ENCODE measurements around the gene MIDN.

Gene MIDN

DNA sequence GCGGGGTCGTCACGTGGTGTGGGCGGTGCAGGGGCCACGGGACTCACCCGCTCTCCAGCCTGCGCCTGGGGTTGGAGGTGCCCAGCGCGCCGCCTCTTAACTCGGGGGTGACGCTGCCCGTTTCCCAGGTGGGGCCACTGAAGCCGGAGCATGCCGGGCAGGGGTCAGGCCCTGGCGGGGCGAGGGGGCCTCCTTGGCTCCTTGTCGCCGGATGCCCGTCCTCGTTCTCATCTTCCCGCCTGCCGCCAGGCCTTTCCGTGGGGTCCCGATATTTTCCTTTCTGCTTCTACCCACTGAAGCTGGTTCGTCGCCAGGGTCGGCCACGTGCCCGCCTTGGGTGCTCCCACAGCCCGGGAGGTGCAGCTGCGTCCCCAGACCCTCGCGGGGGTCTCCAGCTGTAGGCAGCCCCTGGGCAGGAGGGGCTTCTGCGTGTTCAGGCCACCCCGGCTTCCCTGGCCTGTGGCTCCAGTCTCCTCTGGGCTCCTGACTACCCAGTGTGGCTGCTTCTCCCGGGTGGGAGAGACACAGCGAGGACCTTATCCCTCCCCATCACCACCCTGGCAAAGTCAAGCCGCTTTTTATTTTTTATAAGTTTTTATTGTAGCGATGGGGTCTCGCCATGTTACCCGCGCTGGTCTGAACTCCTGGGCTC, 27.7 kb downstream of the MIDN start:
- Histone ChIP-seq H3K4me3 (peak overlapping the region; percentile 58 to 79 (median 73)), H3K27ac (peak overlapping the region; percentile 92 to 99 (median 97)), H3K36me3 (peaks cover 50 to 82% (median 63%) of the 10 kb centered on the region in 11 experiments), H4K20me1 (peaks cover 45 to 91% (median 77%) of the 10 kb centered on the region in 11 experiments), H3K9ac (peak overlapping the region; percentile 89 to 100 (median 99)), H3K4me2 (peak overlapping the region; percentile 93 to 100 (median 99)), H3K27me3 (no peaks in the 10 kb centered on the region; a peak in 1 of 22 replicates), H3K9me3 (replicated peaks in 1 of 11) (no peaks in the 10 kb centered on the region), H3K4me1 (peaks cover 43 to 69% (median 57%) of the 10 kb centered on the region in 10 experiments)
- no peak for TF ChIP-seq Cebpa-rat (IDR thresholded peaks at IDR 0.05)

DNA sequence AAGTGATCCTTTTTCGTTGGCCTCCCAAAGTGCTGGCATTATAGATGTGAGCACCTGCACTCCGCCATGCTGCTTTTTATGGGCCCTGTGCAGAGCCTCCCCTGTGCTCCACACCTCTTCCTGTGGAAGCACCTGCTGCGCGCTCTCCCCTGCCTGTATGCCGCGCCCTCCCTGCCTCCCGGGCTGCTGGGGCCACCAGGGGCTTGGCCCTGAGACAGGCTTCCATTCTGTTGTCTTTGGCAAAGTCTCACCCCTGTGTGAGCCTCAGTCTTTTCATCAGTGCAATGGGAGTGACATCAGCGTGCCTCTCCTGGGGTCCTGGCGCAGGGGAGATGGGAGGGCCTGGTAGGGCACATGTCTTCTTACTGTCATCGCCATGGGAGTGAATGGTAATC, 28.2 kb downstream of the MIDN start:
- Histone ChIP-seq H4K20me1 (peaks cover 40 to 86% (median 74%) of the 10 kb centered on the region in 11 experiments), H3K9me3 (replicated peaks in 1 of 11) (no peaks in the 10 kb centered on the region), H3K4me3 (peak overlapping the region; percentile 58 to 79 (median 73)), H3K4me2 (peak overlapping the region; percentile 93 to 100 (median 99)), H3K9ac (peak overlapping the region; percentile 89 to 100 (median 99)), H3K36me3 (peaks cover 44 to 77% (median 57%) of the 10 kb centered on the region in 11 experiments), H3K27me3 (no peaks in the 10 kb centered on the region; a peak in 1 of 22 replicates), H3K4me1 (peaks cover 37 to 64% (median 52%) of the 10 kb centered on the region in 10 experiments), H3K27ac (peak overlapping the region in 10 of 11 experiments; percentile 92 to 99 (median 97); a peak in 20 of 22 replicates)
- TF ChIP-seq Cebpa-rat (IDR thresholded peaks at IDR 0.05), result no peak

DNA sequence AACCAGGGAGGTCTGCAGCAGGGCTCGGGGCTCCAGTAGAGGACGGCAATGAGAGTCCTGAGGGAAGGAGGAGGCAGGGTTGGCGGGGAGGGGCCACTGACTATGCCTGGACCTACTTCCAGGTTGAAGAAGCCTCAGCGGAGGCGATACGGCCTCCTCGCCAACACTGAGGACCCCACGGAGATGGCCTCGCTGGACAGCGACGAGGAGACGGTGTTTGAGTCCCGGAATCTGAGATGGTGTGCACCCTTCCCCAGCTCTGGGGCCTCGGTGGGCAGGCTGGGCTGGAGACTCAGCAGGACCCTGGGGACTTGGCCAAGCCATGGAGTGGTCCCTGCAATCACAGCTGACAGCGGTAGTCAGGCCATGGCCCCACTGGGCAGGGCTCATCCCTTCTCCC, 28.7 kb downstream of the MIDN start:
- H3K9ac ChIP-seq, result peak overlapping the region; percentile 89 to 100 (median 99); a peak in 20 of 22 replicates
- H3K4me1 ChIP-seq, result peaks cover 33 to 59% (median 48%) of the 10 kb centered on the region in 10 experiments
- peaks cover 35 to 82% (median 70%) of the 10 kb centered on the region in 11 experiments for H4K20me1 ChIP-seq
- H3K36me3 ChIP-seq, result peaks cover 40 to 72% (median 53%) of the 10 kb centered on the region in 11 experiments
- peak overlapping the region in 8 of 10 experiments; percentile 70 to 79 (median 73); a peak in 13 of 20 replicates for H3K4me3 ChIP-seq
- H3K27me3 ChIP-seq, result no peaks in the 10 kb centered on the region; a peak in 1 of 22 replicates
- peak overlapping the region in 5 of 11 experiments; percentile 92 to 99 (median 97); a peak in 7 of 22 replicates for H3K27ac ChIP-seq
- H3K9me3 ChIP-seq (replicated peaks in 1 of 11), result no peaks in the 10 kb centered on the region
- peak overlapping the region; percentile 93 to 100 (median 99) for H3K4me2 ChIP-seq
- no peak for TF ChIP-seq Cebpa-rat (IDR thresholded peaks at IDR 0.05)

DNA sequence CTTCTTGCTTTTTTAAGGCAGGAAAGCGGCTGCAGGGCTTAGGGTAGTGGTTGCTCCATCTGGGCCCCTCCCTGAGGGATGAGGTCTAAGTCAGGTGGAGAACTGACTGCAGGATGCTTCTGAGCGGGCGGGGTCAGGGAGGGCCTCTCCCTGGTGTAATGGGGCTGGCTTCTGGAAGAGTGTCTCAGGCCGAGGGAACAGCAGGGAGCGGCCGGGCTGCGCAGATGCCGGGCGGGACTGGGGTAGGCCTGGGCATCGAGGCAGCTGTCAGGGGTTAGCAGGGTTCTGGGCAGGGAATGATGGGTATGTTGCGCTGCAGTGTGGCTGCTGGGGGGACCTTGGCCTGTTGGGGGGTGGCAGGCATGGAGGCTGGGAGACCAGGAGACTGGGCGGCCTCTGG, 29.7 kb downstream of the MIDN start:
- H3K27ac ChIP-seq, result no peak overlapping the region
- H3K27me3 ChIP-seq, result peaks cover 4 to 6% (median 5%) of the 10 kb centered on the region in 11 experiments
- H4K20me1 ChIP-seq, result peaks cover 25 to 72% (median 60%) of the 10 kb centered on the region in 11 experiments
- H3K9me3 ChIP-seq (replicated peaks in 1 of 11), result no peaks in the 10 kb centered on the region
- no peak overlapping the region for H3K4me3 ChIP-seq
- H3K9ac ChIP-seq, result peak overlapping the region in 2 of 11 experiments; percentile 13 to 99; a peak in 1 of 22 replicates
- no peak overlapping the region for H3K4me2 ChIP-seq
- peaks cover 30 to 62% (median 43%) of the 10 kb centered on the region in 11 experiments for H3K36me3 ChIP-seq
- TF ChIP-seq Cebpa-rat (IDR thresholded peaks at IDR 0.05), result no peak
- peaks cover 30 to 49% (median 38%) of the 10 kb centered on the region in 10 experiments for H3K4me1 ChIP-seq

DNA sequence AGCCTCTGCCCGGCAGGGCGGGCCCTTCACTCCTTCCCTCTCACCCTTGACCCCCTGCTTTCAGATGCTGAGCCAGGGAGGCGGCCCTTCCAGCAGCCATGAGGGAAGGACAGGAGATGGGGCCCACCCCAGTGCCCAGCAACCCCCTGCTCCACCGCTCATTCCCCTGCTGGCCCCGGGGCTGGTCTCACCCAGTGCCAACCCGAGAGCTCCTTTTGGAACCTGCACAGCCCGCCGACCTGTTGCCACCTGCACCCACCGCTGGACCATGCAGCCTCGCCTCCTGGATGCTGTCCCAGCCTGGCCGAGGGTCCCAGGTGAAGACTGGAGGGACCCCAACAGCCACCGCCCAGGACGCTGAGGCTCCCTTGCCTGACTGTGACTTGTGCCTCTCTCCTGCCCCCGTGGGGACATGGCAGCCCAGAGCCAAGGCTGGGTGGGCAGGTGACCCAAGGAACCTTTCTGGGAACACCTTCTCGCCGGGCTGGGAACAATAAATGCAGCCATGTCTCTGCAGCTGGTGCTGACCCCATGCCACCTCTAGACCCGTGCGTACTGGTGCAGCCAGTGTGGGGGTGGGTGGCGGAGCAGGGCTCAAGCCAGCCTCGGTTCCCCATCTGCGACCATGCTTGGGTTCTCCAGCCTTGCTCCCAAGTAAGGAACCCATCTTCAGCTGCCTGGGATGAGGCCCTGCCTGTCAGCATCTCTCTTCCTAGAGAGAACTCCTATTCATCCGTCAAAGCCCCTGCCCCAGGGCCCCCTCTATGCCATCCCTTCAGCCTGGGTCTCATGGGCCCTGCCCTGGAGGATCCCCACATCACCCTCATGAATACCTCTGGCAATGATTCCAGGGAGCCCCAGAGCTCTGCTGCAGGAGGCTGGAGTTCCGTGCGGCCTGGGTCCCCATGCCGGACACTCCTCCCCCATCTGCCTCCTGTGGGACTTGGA, 30.6 kb downstream of the MIDN start:
- no peak overlapping the region for H3K9ac ChIP-seq
- H3K4me2 ChIP-seq, result no peak overlapping the region
- no peak overlapping the region for H3K27ac ChIP-seq
- H4K20me1 ChIP-seq, result peaks cover 16 to 72% (median 52%) of the 10 kb centered on the region in 11 experiments; a peak in 21 of 22 replicates
- H3K9me3 ChIP-seq (replicated peaks in 1 of 11), result no peaks in the 10 kb centered on the region
- H3K36me3 ChIP-seq, result peaks cover 21 to 53% (median 34%) of the 10 kb centered on the region in 11 experiments
- H3K4me3 ChIP-seq, result no peak overlapping the region
- H3K27me3 ChIP-seq, result peaks cover 13 to 15% (median 14%) of the 10 kb centered on the region in 11 experiments
- H3K4me1 ChIP-seq, result peaks cover 26 to 40% (median 29%) of the 10 kb centered on the region in 10 experiments
- no peak for TF ChIP-seq Cebpa-rat (IDR thresholded peaks at IDR 0.05)

DNA sequence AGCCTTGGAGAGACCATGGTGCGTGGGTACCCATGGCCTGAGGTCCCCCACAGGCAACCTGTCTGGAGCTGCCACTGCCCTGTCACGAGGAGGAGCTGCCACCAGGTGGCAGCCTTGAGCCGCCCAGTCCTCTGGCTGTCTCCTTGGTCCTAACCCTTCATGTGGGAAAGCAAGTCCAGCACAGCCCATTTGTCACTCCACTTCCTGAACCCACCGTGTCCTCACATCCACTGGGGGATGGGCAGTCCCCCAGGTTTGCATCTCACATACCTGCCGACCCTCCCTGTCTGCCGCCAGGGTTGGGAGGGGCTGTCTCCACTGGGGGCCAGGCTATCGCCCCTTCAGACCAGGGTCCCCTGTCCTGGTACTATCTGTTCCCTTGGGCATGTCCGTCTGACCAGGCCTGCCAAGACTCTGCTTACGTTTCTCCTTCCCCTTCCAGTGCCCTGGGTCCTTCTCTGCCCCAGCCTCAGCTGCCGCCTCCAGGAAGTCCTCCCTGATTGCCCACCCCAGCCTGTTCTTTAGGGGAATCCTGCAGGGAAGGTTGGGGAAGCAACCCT, 31.5 kb downstream of the MIDN start:
- Histone ChIP-seq H3K27ac (0 out of 22 replicates have a peak overlapping the region, but pooled peaks of 1 of the 11 experiments have one; percentile 1), H3K4me1 (peaks cover 17 to 31% (median 20%) of the 10 kb centered on the region in 10 experiments), H3K36me3 (peaks cover 12 to 44% (median 25%) of the 10 kb centered on the region in 11 experiments), H3K9ac (no peak overlapping the region), H3K4me3 (no peak overlapping the region), H3K9me3 (replicated peaks in 1 of 11) (no peaks in the 10 kb centered on the region), H4K20me1 (peaks cover 7 to 72% (median 48%) of the 10 kb centered on the region in 11 experiments; a peak in 21 of 22 replicates), H3K4me2 (peak overlapping the region in 1 of 11 experiments; percentile 13; a peak in 1 of 22 replicates), H3K27me3 (peaks cover 22 to 23% (median 23%) of the 10 kb centered on the region in 11 experiments)
- no peak for TF ChIP-seq Cebpa-rat (IDR thresholded peaks at IDR 0.05)

DNA sequence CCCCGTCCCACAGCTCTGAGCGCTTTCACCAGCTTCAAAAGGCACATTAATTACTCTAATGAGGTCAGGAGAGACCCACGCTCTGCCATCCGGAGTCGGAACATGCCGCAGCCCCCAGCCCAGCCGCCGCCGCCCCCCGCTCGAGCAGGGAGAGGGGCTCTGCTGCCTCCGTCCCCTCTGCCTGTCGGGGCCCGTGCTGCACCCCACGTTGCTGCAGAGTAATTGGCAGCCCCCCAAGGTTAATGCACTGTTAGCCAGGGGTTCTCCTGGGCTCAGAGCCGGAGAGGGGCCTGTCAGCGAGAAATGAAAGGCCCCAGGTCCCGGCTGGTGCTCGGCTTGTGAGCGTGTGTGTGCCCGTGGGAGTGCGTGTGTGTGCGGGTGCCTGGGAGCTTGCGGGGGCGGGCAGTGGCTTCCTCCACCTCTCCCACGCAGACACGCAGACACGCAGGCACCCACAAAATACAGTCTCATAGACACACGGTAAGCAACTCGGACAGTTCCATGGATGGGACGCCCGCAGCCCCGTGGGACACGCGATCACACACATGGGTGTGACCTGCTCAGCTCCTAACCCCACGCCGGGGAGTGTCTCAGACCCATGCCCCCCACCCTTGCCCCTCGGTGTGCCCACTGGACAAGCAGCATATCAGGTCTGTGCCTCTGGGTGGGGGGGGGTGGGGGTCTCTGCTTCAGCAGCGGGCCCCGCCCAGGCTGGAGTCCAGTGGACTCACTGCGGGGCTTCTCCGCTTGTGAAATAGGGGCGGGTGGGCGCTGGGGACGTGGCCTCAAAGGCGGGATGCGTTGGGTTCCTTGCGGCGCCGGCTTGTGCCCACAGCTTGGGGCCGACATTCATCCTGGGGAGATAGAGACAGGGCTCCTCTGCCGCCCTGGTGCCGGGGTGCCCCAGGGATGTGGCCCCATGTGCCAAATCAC, 32.5 kb downstream of the MIDN start:
- TF ChIP-seq Cebpa-rat (IDR thresholded peaks at IDR 0.05), result no peak
- Histone ChIP-seq H3K27ac (no peak overlapping the region), H3K36me3 (peaks cover 9 to 41% (median 22%) of the 10 kb centered on the region in 11 experiments; a peak in 21 of 22 replicates), H3K4me2 (no peak overlapping the region), H3K27me3 (peaks cover 32 to 34% (median 33%) of the 10 kb centered on the region in 11 experiments), H3K4me1 (peaks cover 15 to 29% (median 21%) of the 10 kb centered on the region in 10 experiments), H4K20me1 (peaks cover 6 to 75% (median 53%) of the 10 kb centered on the region in 11 experiments; a peak in 21 of 22 replicates), H3K9ac (no peak overlapping the region), H3K4me3 (no peak overlapping the region), H3K9me3 (replicated peaks in 1 of 11) (no peaks in the 10 kb centered on the region)

All from BLaER1 treated with 17β-estradiol and CSF1 and Interleukin-3, amounts not matched to agents 10 nM and 100 nM (cell line).